HEK293T (cell line): ENCODE data around the gene ULK1.

ENCODE experiments used
- CTCF ChIA-PET: fragments of 350-600 bp; formaldehyde crosslinking; extraction: SDS; loops from one replicate; lab custom pipeline; 2021; ENCODE audit warnings: antibody characterized with exemption, inconsistent platforms; lab: Yijun Ruan, JAX
- POLR2A ChIA-PET: fragments of 350-600 bp; formaldehyde crosslinking; extraction: SDS; loops from one replicate; lab custom pipeline; 2020; ENCODE audit warnings: antibody characterized with exemption, inconsistent platforms; lab: Yijun Ruan, JAX
- DNase-seq: peaks from one replicate; pipeline ENCODE4 v3.0.0; 2012; ENCODE audit warnings: mixed read lengths; ENCODE audit errors: extremely low spot score
- ARNT ChIP-seq: fragments of 450-650 bp; IDR thresholded peaks from 2 replicates; pipeline ENCODE4 v1.6.1; 2017; ENCODE audit warnings: mild to moderate bottlenecking
- BHLHE40 ChIP-seq: fragments of 450-650 bp; IDR thresholded peaks from 2 replicates; pipeline ENCODE4 v1.6.1; 2016; ENCODE audit warnings: mild to moderate bottlenecking, moderate library complexity, borderline replicate concordance
- CTBP1 ChIP-seq: fragments of 450-650 bp; IDR thresholded peaks from 2 replicates; pipeline ENCODE4 v1.6.1; 2016; ENCODE audit warnings: borderline replicate concordance
- ELF4 ChIP-seq: fragments of 450-650 bp; IDR thresholded peaks from 2 replicates; pipeline ENCODE4 v1.6.1; 2017; ENCODE audit warnings: antibody characterized with exemption
- FOXA1 ChIP-seq: fragments of 450-650 bp; IDR thresholded peaks from 2 replicates; pipeline ENCODE4 v1.6.1; 2016; ENCODE audit warnings: mild to moderate bottlenecking
- FOXK2 ChIP-seq: fragments of 450-650 bp; IDR thresholded peaks from 2 replicates; pipeline ENCODE4 v1.6.1; 2016; ENCODE audit warnings: mild to moderate bottlenecking
- FOXM1 ChIP-seq: fragments of 450-650 bp; IDR thresholded peaks from 2 replicates; pipeline ENCODE4 v1.6.1; 2017; ENCODE audit warnings: mild to moderate bottlenecking, borderline replicate concordance
- HDGF ChIP-seq: fragments of 450-650 bp; IDR thresholded peaks from 2 replicates; pipeline ENCODE4 v1.6.1; 2017; ENCODE audit warnings: antibody characterized with exemption, borderline replicate concordance
- L3MBTL2 ChIP-seq: fragments of 450-650 bp; conservative IDR thresholded peaks from 2 replicates; pipeline ENCODE4 v1.6.1; 2016; ENCODE audit warnings: mild to moderate bottlenecking
- LEF1 ChIP-seq: fragments of 450-650 bp; IDR thresholded peaks from 2 replicates; pipeline ENCODE4 v1.6.1; 2017; ENCODE audit warnings: mild to moderate bottlenecking, borderline replicate concordance
- NFRKB ChIP-seq: fragments of 450-650 bp; IDR thresholded peaks from 2 replicates; pipeline ENCODE4 v1.6.1; 2016; ENCODE audit warnings: mild to moderate bottlenecking, moderate library complexity
- SP1 ChIP-seq: fragments of 450-650 bp; IDR thresholded peaks from 2 replicates; pipeline ENCODE4 v1.6.1; 2017
- SUZ12 ChIP-seq: fragments of 450-650 bp; IDR thresholded peaks from 2 replicates; pipeline ENCODE4 v1.6.1; 2016; ENCODE audit warnings: mild to moderate bottlenecking
- TARDBP ChIP-seq: fragments of 450-650 bp; IDR thresholded peaks from 2 replicates; pipeline ENCODE4 v1.6.1; 2016
- ZNF384 ChIP-seq: fragments of 450-650 bp; IDR thresholded peaks from 2 replicates; pipeline ENCODE4 v1.6.1; 2016
- TF ChIP-seq, protein P1 (sequence below): fragments of 450-650 bp; IDR thresholded peaks from 2 replicates; pipeline ENCODE4 v1.6.1; 2016

ULK1 gene

GRCh38 chr12:131933387-131933786 is 39.0 kb downstream of the ULK1 start:
- ChIA-PET CTCF (no interaction called here), POLR2A (no interaction called here)

DNA sequence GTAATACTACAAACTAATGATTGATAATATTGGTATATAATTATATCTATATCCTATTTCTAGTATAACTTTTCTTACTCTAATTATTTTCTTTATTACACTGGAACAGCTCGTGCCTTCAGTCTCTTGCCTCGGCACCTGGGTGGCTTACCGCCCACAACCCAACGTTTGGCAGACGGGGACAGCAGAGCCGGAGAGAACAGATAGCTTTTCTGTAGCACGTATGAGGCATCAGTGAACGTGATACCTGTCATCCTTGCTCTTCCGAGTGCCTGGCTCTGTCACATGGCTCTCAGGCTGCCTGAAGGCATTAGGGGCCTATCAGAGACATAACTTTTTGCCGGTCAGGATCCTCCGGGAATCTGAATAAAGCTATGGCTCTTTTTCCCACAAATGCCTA is 40.1 kb downstream of the ULK1 start:
- TF ChIP-seq LEF1 (no peak), ELF4 (no peak), ZNF384 (no peak), BHLHE40 (no peak), SUZ12 (no peak), TARDBP (no peak), FOXM1 (no peak), ARNT (no peak), NFRKB (no peak), SP1 (no peak), L3MBTL2 (no peak), FOXK2 (no peak), CTBP1 (no peak), FOXA1 (no peak), HDGF (no peak)
- TF ChIP-seq, protein P1, sequence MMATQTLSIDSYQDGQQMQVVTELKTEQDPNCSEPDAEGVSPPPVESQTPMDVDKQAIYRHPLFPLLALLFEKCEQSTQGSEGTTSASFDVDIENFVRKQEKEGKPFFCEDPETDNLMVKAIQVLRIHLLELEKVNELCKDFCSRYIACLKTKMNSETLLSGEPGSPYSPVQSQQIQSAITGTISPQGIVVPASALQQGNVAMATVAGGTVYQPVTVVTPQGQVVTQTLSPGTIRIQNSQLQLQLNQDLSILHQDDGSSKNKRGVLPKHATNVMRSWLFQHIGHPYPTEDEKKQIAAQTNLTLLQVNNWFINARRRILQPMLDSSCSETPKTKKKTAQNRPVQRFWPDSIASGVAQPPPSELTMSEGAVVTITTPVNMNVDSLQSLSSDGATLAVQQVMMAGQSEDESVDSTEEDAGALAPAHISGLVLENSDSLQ, result no peak
- CTCF ChIA-PET, result no interaction called here
- no peak for DNase-seq
- POLR2A ChIA-PET, result no interaction called here

More at GRCh38 chr12:131933387-131933786, 39.0 kb downstream of the ULK1 start:
- no peak for DNase-seq
- TF ChIP-seq BHLHE40 (no peak), FOXK2 (no peak), CTBP1 (no peak), ELF4 (no peak), ZNF384 (no peak), HDGF (no peak), FOXA1 (no peak), NFRKB (no peak), FOXM1 (no peak), SP1 (no peak), SUZ12 (no peak), TARDBP (no peak), L3MBTL2 (no peak), ARNT (no peak)
- TF ChIP-seq, protein P1, result no peak

- ChIA-PET CTCF (no interaction called here), POLR2A (no interaction called here)
- TF ChIP-seq LEF1 (no peak), TARDBP (no peak), FOXA1 (no peak), NFRKB (no peak), ZNF384 (no peak), ARNT (no peak), FOXK2 (no peak), SP1 (no peak), CTBP1 (no peak), HDGF (no peak), BHLHE40 (no peak), ELF4 (no peak), L3MBTL2 (no peak), SUZ12 (no peak), FOXM1 (no peak)
- TF ChIP-seq, protein P1, result no peak
- DNase-seq, result no peak
Measured at GRCh38 chr12:131938082-131938481, 43.7 kb downstream of the ULK1 start.

GRCh38 chr12:131939007-131939406 is 44.6 kb downstream of the ULK1 start:
- ChIA-PET POLR2A (no interaction called here), CTCF (no interaction called here)
- no peak for DNase-seq
- TF ChIP-seq ELF4, result no peak
- TF ChIP-seq, protein P1, result no peak
- no peak for TF ChIP-seq ZNF384

- ChIA-PET CTCF (no interaction called here), POLR2A (no interaction called here)
- no peak for DNase-seq
- TF ChIP-seq L3MBTL2 (no peak), ELF4 (no peak), ARNT (no peak), TARDBP (no peak), HDGF (no peak), SUZ12 (no peak), CTBP1 (no peak), FOXK2 (no peak), LEF1 (no peak)
Measured at GRCh38 chr12:131940141-131940547, 45.7 kb downstream of the ULK1 start.
